GM12892 (cell line): ENCODE measurements around the gene CACNA1C.

ENCODE experiments used
- DNase-seq: peaks from one replicate; pipeline ENCODE4 v3.0.0; 2011; ENCODE audit not compliant: insufficient read length
- FAIRE-seq: peaks from 2 replicates; lab custom pipeline; 2011; peaks lifted over from hg19 to GRCh38; lab: Jason Lieb, UNC
- POLR2A ChIP-seq: IDR thresholded peaks from 2 replicates; pipeline ENCODE4 v1.6.1; 2011; ENCODE audit warnings: low read depth, low read length, control low read depth
- POLR2AphosphoS5 ChIP-seq: IDR thresholded peaks from 2 replicates; pipeline ENCODE4 v1.6.1; 2011; ENCODE audit warnings: low read depth, low read length, control low read depth
- TAF1 ChIP-seq: IDR thresholded peaks from 2 replicates; pipeline ENCODE4 v1.6.1; 2011; ENCODE audit warnings: low read depth, mild to moderate bottlenecking, control low read depth, low read length, borderline replicate concordance

The CACNA1C gene

GRCh38 chr12:2743478-2743877 lies 690.7 kb downstream of the CACNA1C start:
- no peak for DNase-seq
- TF ChIP-seq TAF1 (no peak), POLR2AphosphoS5 (no peak), POLR2A (no peak)
- no peak for FAIRE-seq

- FAIRE-seq (no peak), DNase-seq (no peak)
- TF ChIP-seq POLR2A: no peak
- TF ChIP-seq POLR2AphosphoS5: no peak
- no peak for TF ChIP-seq TAF1
Observed at GRCh38 chr12:2745655-2746054, 692.9 kb downstream of the CACNA1C start.
